Measurements from ENCODE around the gene GAA. TPM values are rescaled to one million over a fixed set of nuclear protein-coding genes. Genes with fewer than 3 reads are reported as not detected.

The GAA gene
- total RNA-seq (2013; cell fraction: nucleolus; rRNA removed), result 37.3 and 39.7 TPM in 2 replicates
- total RNA-seq (2014; rRNA removed) (5.6 and 6.5 TPM in 2 replicates), total RNA-seq (2014; rRNA removed; fragmentation: Illumina TruSeq; extraction: Trizol) (1.4 and 2.5 TPM in 2 replicates), total RNA-seq (2021) (10.5 and 11.2 TPM in 2 replicates), polyA plus RNA-seq (2011; rRNA removed) (0.53 and 0.81 TPM in 2 replicates), polyA plus RNA-seq (2014; fragmentation: Illumina TruSeq; extraction: Trizol) (0.71 and 1.7 TPM in 2 replicates), polyA plus RNA-seq (2014; fragmentation: Nextera tagmentation; extraction: Ambion mirVana) (under 1 TPM; 0.18 to 0.40 TPM), polyA plus RNA-seq (2014; rRNA removed) (7.8 and 9.1 TPM in 2 replicates), polyA plus RNA-seq (2016; fragmentation: Nextera tagmentation; extraction: Ambion mirVana) (1 to 10 TPM; 7.3 to 8.3 TPM), polyA minus RNA-seq (2011; rRNA and poly(A)+ RNA removed) (0.44 and 0.93 TPM in 2 replicates), Bru-seq, nascent RNA (percentile 47 among the genes with signal in this experiment), BruChase-seq, experiment 1, labeled RNA remaining after a 6-hour chase (percentile 44 among the genes with signal in this experiment), BruChase-seq, experiment 2, labeled RNA remaining after a 2-hour chase (percentile 42 among the genes with signal in this experiment)
- 2.4 TPM for polyA plus RNA-seq (2011; ENCODE audit: low read depth)
- 1.5 TPM in 2 replicates for polyA plus RNA-seq (2011; cell fraction: cytosol; rRNA removed)
- 11.8 and 15.6 TPM in 2 replicates for polyA plus RNA-seq (2011; cell fraction: nucleus; rRNA removed)
- polyA plus RNA-seq (2012), result 7.0 and 7.3 TPM in 2 replicates
- 1.3 and 2.1 TPM in 2 replicates for polyA minus RNA-seq (2011; cell fraction: cytosol; rRNA and poly(A)+ RNA removed)
- 4.4 and 4.7 TPM in 2 replicates for polyA minus RNA-seq (2011; cell fraction: nucleus; rRNA and poly(A)+ RNA removed)
- long read RNA-seq, experiment 1, result 0 reads
- long read RNA-seq, experiment 2, result 0 reads

DNA sequence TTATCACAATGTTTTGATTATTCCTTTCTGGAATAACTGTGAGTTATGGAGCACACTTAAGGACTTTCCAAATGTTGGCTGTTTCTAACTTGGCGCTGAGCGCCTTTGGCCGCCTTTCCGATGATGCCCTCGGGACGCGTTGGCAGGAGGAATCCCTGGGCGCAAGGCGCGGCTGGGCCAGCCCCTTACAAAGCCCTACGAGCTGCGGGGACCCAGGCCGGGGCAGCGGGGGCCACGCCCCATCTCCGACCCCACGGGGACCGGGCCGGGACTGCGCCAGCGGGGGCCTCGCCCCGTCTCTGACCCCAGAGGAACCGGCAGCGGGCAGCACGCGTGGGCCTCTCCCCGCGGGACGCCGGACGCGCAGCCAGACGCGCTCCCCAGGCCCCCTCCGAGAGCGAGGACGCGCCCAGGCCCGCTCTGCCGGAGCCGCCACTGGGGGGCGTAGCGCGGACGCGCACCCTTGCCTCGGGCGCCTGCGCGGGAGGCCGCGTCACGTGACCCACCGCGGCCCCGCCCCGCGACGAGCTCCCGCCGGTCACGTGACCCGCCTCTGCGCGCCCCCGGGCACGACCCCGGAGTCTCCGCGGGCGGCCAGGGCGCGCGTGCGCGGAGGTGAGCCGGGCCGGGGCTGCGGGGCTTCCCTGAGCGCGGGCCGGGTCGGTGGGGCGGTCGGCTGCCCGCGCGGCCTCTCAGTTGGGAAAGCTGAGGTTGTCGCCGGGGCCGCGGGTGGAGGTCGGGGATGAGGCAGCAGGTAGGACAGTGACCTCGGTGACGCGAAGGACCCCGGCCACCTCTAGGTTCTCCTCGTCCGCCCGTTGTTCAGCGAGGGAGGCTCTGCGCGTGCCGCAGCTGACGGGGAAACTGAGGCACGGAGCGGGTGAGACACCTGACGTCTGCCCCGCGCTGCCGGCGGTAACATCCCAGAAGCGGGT, at the start of gene GAA:
Gene GAA (plus strand): TSS at position 571 of the 935 bp plus-strand sequence. CDS start 3,006 bp downstream, outside the sequence.
- intact Hi-C loops (cut with micrococcal nuclease; ENCODE audit: unreplicated experiment), result no loop called here
- peak within 1 kb of the TSS; percentile 75 for H3K4me2 ChIP-seq (ENCODE audit: control insufficient read depth, insufficient read depth)
- peak within 1 kb of the TSS; percentile 57 for H3K9ac ChIP-seq (ENCODE audit: control insufficient read depth, insufficient read depth, low read length)
- H3K27me3 ChIP-seq (replicated peaks in 1 of 2; ENCODE audit: control insufficient read depth in 2 of 2, insufficient read depth in 2 of 2, low read length in 1 of 2), result no peaks in the 10 kb centered on the region
- in situ Hi-C loops (cut with MboI), result no loop called here
- ATAC-seq (peak; percentile 95), FAIRE-seq (peak; percentile 27), DNase-seq (ENCODE audit: low read depth, low spot score) (peak; percentile 28)
- no peaks in the 10 kb centered on the region for H3K36me3 ChIP-seq (ENCODE audit: control insufficient read depth in 2 of 2, insufficient read depth in 2 of 2, low read length in 1 of 2)
- no peaks in the 10 kb centered on the region for H4K20me1 ChIP-seq (ENCODE audit: control insufficient read depth, insufficient read depth)
- ChIA-PET CTCF (interaction anchor here (0.6 to 1.8 kb wide), 25 partner anchors 9 to 829 kb away, joined by 3 to 21 read pairs (median 3); no protein-coding TSS in a partner anchor), RAD21 (ENCODE audit: unreplicated experiment) (interaction anchor here (0.7 to 1.8 kb wide), 8 partner anchors 43 to 261 kb away, joined by 3 to 9 read pairs (median 4); no protein-coding TSS in a partner anchor), POLR2A (interaction anchor here (1.0 to 1.1 kb wide), 3 partner anchors 44 to 165 kb away, joined by 3 to 6 read pairs (median 4); no protein-coding TSS in a partner anchor), SMC1A (ENCODE audit: uncharacterized antibody, unreplicated experiment) (interaction anchor here (1.5 kb wide), 1 partner anchor 44 kb away, joined by 7 read pairs; no protein-coding TSS in a partner anchor)
- peak within 1 kb of the TSS; percentile 92 for H2AFZ ChIP-seq (ENCODE audit: control insufficient read depth, low read depth, low read length)
- H3K4me3 ChIP-seq, result peak within 1 kb of the TSS; percentile 92
- BruUV-seq (replicated peaks), result no TSS peak
- 1% methylated on average over 78 of the region's 114 CpGs for WGBS (ENCODE audit: insufficient coverage, insufficient replicate concordance, low lambda C conversion rate, missing lambda C conversion rate)
- no peak within 1 kb of the TSS for H3K27ac ChIP-seq (ENCODE audit: control insufficient read depth, insufficient read depth)
- H3K4me1 ChIP-seq (ENCODE audit: control insufficient read depth, insufficient read depth, low read length), result peaks cover 16% of the 10 kb centered on the region
- H3K79me2 ChIP-seq (ENCODE audit: control insufficient read depth, insufficient read depth, low read length), result no peaks in the 10 kb centered on the region; the same call in 1 of the 2 replicates
- no peaks in the 10 kb centered on the region for H3K9me3 ChIP-seq (replicated peaks; ENCODE audit: control insufficient read depth, insufficient read depth, low read length)
- peak; percentile 58 for TF ChIP-seq HDAC6 (IDR thresholded peaks at IDR 0.05; ENCODE audit: unreplicated experiment)
- TF ChIP-seq RAD21 (IDR thresholded peaks at IDR 0.05; ENCODE audit: insufficient read depth, low read depth, low read length), result 0 out of 2 replicates have a peak, but pooled peaks have one; percentile 2
- TF ChIP-seq STAT1 (conservative IDR thresholded peaks at IDR 0.05), result 0 out of 2 replicates have a peak, but pooled peaks have one; percentile 84
- no peak for TF ChIP-seq JUNB (IDR thresholded peaks at IDR 0.05)
- peak; percentile 65; the same call in 1 of the 2 replicates for TF ChIP-seq TBL1XR1 (IDR thresholded peaks at IDR 0.05; ENCODE audit: low read depth, low read length)
- TF ChIP-seq MEF2B (IDR thresholded peaks at IDR 0.05; ENCODE audit: partially characterized antibody, poor library complexity, severe bottlenecking), result peak; percentile 20
- TF ChIP-seq, protein P1, sequence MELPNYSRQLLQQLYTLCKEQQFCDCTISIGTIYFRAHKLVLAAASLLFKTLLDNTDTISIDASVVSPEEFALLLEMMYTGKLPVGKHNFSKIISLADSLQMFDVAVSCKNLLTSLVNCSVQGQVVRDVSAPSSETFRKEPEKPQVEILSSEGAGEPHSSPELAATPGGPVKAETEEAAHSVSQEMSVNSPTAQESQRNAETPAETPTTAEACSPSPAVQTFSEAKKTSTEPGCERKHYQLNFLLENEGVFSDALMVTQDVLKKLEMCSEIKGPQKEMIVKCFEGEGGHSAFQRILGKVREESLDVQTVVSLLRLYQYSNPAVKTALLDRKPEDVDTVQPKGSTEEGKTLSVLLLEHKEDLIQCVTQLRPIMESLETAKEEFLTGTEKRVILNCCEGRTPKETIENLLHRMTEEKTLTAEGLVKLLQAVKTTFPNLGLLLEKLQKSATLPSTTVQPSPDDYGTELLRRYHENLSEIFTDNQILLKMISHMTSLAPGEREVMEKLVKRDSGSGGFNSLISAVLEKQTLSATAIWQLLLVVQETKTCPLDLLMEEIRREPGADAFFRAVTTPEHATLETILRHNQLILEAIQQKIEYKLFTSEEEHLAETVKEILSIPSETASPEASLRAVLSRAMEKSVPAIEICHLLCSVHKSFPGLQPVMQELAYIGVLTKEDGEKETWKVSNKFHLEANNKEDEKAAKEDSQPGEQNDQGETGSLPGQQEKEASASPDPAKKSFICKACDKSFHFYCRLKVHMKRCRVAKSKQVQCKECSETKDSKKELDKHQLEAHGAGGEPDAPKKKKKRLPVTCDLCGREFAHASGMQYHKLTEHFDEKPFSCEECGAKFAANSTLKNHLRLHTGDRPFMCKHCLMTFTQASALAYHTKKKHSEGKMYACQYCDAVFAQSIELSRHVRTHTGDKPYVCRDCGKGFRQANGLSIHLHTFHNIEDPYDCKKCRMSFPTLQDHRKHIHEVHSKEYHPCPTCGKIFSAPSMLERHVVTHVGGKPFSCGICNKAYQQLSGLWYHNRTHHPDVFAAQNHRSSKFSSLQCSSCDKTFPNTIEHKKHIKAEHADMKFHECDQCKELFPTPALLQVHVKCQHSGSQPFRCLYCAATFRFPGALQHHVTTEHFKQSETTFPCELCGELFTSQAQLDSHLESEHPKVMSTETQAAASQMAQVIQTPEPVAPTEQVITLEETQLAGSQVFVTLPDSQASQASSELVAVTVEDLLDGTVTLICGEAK (IDR thresholded peaks at IDR 0.05; ENCODE audit: borderline replicate concordance), result no peak
- TF ChIP-seq MYB (IDR thresholded peaks at IDR 0.05; ENCODE audit: borderline replicate concordance, low read depth, low read length), result 0 out of 2 replicates have a peak, but pooled peaks have one; percentile 43
- TF ChIP-seq RAD51 (IDR thresholded peaks at IDR 0.05), result peak; percentile 73; the same call in 1 of the 2 replicates
- peak; percentile 83 to 100 for TF ChIP-seq BHLHE40 (IDR thresholded peaks at IDR 0.05; ENCODE audit: borderline replicate concordance in 1 of 2, low read depth in 2 of 2, low read length in 1 of 2)

Measured in GM12878 (cell line).